ENCODE data around the gene H2AZ1.

- TF ChIP-seq EZH2 (IDR thresholded peaks at IDR 0.05; ENCODE audit: low read length, missing control alignments) (no peak), CTCF (conservative IDR thresholded peaks at IDR 0.05 in 1 of 2, IDR thresholded peaks at IDR 0.05 in 1 of 2; ENCODE audit: low read depth in 1 of 2, low read length in 2 of 2) (no peak)
These were observed 33.3 kb upstream of the H2AZ1 start for GRCh38 chr4:99983289-99983943.

All from fibroblast of lung (primary cell).